ENCODE results near the gene CAMK2N2.

Gene CAMK2N2

GRCh38 chr3:184228376-184229137 is 32.8 kb downstream of the CAMK2N2 start:
- Histone ChIP-seq H3K27ac (ENCODE audit: low read depth, low read length) (no peak overlapping the region), H4K20me1 (ENCODE audit: control insufficient read depth, insufficient read depth, low read depth, low read length) (0 out of 2 replicates have a peak, but pooled peaks cover 6% of the 10 kb centered on the region), H3K4me3 (ENCODE audit: low read length) (no peak overlapping the region; the same call in 1 of the 2 replicates), H3K9me2 (replicated peaks; ENCODE audit: control insufficient read depth, low read length) (no peaks in the 10 kb centered on the region), H3K4me2 (ENCODE audit: low read length) (peak overlapping the region; percentile 74), H3K27me3 (ENCODE audit: control insufficient read depth, low read length) (peaks cover 59% of the 10 kb centered on the region), H3K4me1 (ENCODE audit: control insufficient read depth, low read length) (peaks cover 24% of the 10 kb centered on the region), H3K79me2 (ENCODE audit: control insufficient read depth, low read length) (no peaks in the 10 kb centered on the region), H3F3A (ENCODE audit: control insufficient read depth, insufficient read depth) (0 out of 2 replicates have a peak, but pooled peaks cover 3% of the 10 kb centered on the region), H3K36me3 (ENCODE audit: control insufficient read depth, low read length) (no peaks in the 10 kb centered on the region), H3K9me3 (ENCODE audit: control insufficient read depth, insufficient read depth, low read length) (no peaks in the 10 kb centered on the region)
- TF ChIP-seq CTCF (IDR thresholded peaks at IDR 0.05; ENCODE audit: low read depth, low read length, poor library complexity, severe bottlenecking) (no peak), EZH2phosphoT487 (IDR thresholded peaks at IDR 0.05; ENCODE audit: borderline replicate concordance, low read length) (no peak)

- H4K20me1 ChIP-seq (ENCODE audit: control insufficient read depth, insufficient read depth, low read depth, low read length): 0 out of 2 replicates have a peak, but pooled peaks cover 6% of the 10 kb centered on the region
- no peak overlapping the region for H3K4me3 ChIP-seq (ENCODE audit: low read length)
- 0 out of 2 replicates have a peak, but pooled peaks cover 3% of the 10 kb centered on the region for H3F3A ChIP-seq (ENCODE audit: control insufficient read depth, insufficient read depth)
- H3K27ac ChIP-seq (ENCODE audit: low read depth, low read length): no peak overlapping the region
- no peak overlapping the region for H3K4me2 ChIP-seq (ENCODE audit: low read length)
- no peaks in the 10 kb centered on the region for H3K36me3 ChIP-seq (ENCODE audit: control insufficient read depth, low read length)
- no peaks in the 10 kb centered on the region for H3K79me2 ChIP-seq (ENCODE audit: control insufficient read depth, low read length)
- H3K9me2 ChIP-seq (replicated peaks; ENCODE audit: control insufficient read depth, low read length): no peaks in the 10 kb centered on the region
- H3K9me3 ChIP-seq (ENCODE audit: control insufficient read depth, insufficient read depth, low read length): no peaks in the 10 kb centered on the region
- peaks cover 24% of the 10 kb centered on the region for H3K4me1 ChIP-seq (ENCODE audit: control insufficient read depth, low read length)
- TF ChIP-seq CTCF (IDR thresholded peaks at IDR 0.05; ENCODE audit: low read depth, low read length, poor library complexity, severe bottlenecking) (peak; percentile 83), EZH2phosphoT487 (IDR thresholded peaks at IDR 0.05; ENCODE audit: borderline replicate concordance, low read length) (no peak)
- H3K27me3 ChIP-seq (ENCODE audit: control insufficient read depth, low read length): peaks cover 57% of the 10 kb centered on the region
These were observed 33.8 kb downstream of the CAMK2N2 start for GRCh38 chr3:184227481-184227935.

- H3K36me3 ChIP-seq (ENCODE audit: control insufficient read depth, low read length): no peaks in the 10 kb centered on the region
- no peak overlapping the region for H3K27ac ChIP-seq (ENCODE audit: low read depth, low read length)
- H3K79me2 ChIP-seq (ENCODE audit: control insufficient read depth, low read length): no peaks in the 10 kb centered on the region
- H3K4me3 ChIP-seq (ENCODE audit: low read length): no peak overlapping the region
- H3F3A ChIP-seq (ENCODE audit: control insufficient read depth, insufficient read depth): no peaks in the 10 kb centered on the region
- H4K20me1 ChIP-seq (ENCODE audit: control insufficient read depth, insufficient read depth, low read depth, low read length): 0 out of 2 replicates have a peak, but pooled peaks cover 6% of the 10 kb centered on the region
- no peaks in the 10 kb centered on the region for H3K9me3 ChIP-seq (ENCODE audit: control insufficient read depth, insufficient read depth, low read length)
- H3K9me2 ChIP-seq (replicated peaks; ENCODE audit: control insufficient read depth, low read length): no peaks in the 10 kb centered on the region
- TF ChIP-seq EZH2phosphoT487 (IDR thresholded peaks at IDR 0.05; ENCODE audit: borderline replicate concordance, low read length): no peak
- TF ChIP-seq CTCF (IDR thresholded peaks at IDR 0.05; ENCODE audit: low read depth, low read length, poor library complexity, severe bottlenecking): no peak
- H3K4me1 ChIP-seq (ENCODE audit: control insufficient read depth, low read length): no peaks in the 10 kb centered on the region; the same call in 1 of the 2 replicates
- peaks cover 21% of the 10 kb centered on the region for H3K27me3 ChIP-seq (ENCODE audit: control insufficient read depth, low read length)
- H3K4me2 ChIP-seq (ENCODE audit: low read length): no peak overlapping the region
These were observed 37.4 kb downstream of the CAMK2N2 start for GRCh38 chr3:184223946-184224345.

Measured in DOHH2 (cell line).